ENCODE measurements around the gene TSPYL2. TPM values are rescaled to one million over a fixed set of nuclear protein-coding genes. Genes with fewer than 3 reads are reported as not detected.

The TSPYL2 gene
- total and polyA plus RNA-seq, 2 donors (not counting 1 experiment from before 2014, with no cell fraction given): 101 to 126 TPM

DNA sequence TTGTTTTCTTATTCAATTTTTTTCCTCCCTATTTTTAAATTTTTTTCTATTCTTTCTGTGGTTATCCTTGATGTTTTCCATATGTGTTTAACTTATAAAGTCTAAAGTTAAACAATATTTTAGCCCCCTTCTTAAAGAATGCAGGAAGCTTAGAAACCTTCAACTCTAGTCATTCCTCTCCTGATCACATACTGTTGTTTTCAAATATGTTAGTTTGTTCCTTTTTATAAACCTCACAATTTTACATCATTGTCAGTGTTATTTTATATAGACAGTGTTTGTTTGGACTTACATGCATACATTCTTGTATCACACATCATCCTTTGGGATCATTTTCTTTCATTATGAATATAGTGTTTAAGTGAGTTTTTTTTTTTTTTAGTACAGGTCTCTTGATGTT, 43.3 kb downstream of the TSPYL2 start:
- POLR2A ChIA-PET: no interaction called here
- Histone ChIP-seq H3K27ac (ENCODE audit: low read length in 2 of 2) (no peak overlapping the region), H3K4me3 (ENCODE audit: control extremely low read depth in 1 of 5, extremely low read depth in 1 of 5, insufficient read depth in 1 of 5, low read depth in 2 of 5, low read length in 4 of 5) (no peak overlapping the region), H3K27me3 (replicated peaks in 1 of 4; ENCODE audit: control extremely low read depth in 1 of 4, control insufficient read depth in 3 of 4, insufficient read depth in 4 of 4, low read length in 3 of 4) (no peaks in the 10 kb centered on the region), H2AFZ (ENCODE audit: insufficient read depth, low read depth, low read length, poor library complexity, severe bottlenecking) (no peak overlapping the region), H3K9ac (ENCODE audit: low read length) (no peak overlapping the region), H3K79me2 (ENCODE audit: control insufficient read depth, insufficient read depth, low read length) (peaks cover 12% of the 10 kb centered on the region), H3K4me2 (replicated peaks; ENCODE audit: low read depth, low read length, poor library complexity, severe bottlenecking) (no peak overlapping the region), H3K36me3 (replicated peaks in 1 of 2; ENCODE audit: control extremely low read depth in 1 of 2, control insufficient read depth in 1 of 2, extremely low read depth in 1 of 2, insufficient read depth in 2 of 2, low read length in 1 of 2) (no peaks in the 10 kb centered on the region), H4K20me1 (ENCODE audit: control insufficient read depth, insufficient read depth, low read length, poor library complexity, severe bottlenecking) (no peaks in the 10 kb centered on the region), H3K9me3 (ENCODE audit: control extremely low read depth in 1 of 3, control insufficient read depth in 2 of 3, insufficient read depth in 1 of 3, low read length in 2 of 3) (peaks cover 0 to 1% (median 0%) of the 10 kb centered on the region in 3 donors), H3K4me1 (ENCODE audit: control insufficient read depth in 2 of 2, insufficient read depth in 2 of 2, low read length in 2 of 2) (no peaks in the 10 kb centered on the region)
- TF ChIP-seq EZH2 (IDR thresholded peaks at IDR 0.05; ENCODE audit: borderline replicate concordance, insufficient read depth, low read depth, low read length, poor library complexity, severe bottlenecking): no peak
- no peak for TF ChIP-seq CTCF (IDR thresholded peaks at IDR 0.05)
- no peaks in the 10 kb centered on the region for H3K27me3 Mint-ChIP-seq
- no peak for ATAC-seq (ENCODE audit: low read depth)
- H3K4me1 Mint-ChIP-seq: no peaks in the 10 kb centered on the region
- DNase-seq: no peak
- H3K27ac Mint-ChIP-seq: no peak overlapping the region
- intact Hi-C loops (cut with micrococcal nuclease): no loop called here
- CTCF ChIA-PET: no interaction called here
- no peak overlapping the region for H3K4me3 Mint-ChIP-seq
- no peaks in the 10 kb centered on the region for H3K9me3 Mint-ChIP-seq (ENCODE audit: insufficient read depth)

DNA sequence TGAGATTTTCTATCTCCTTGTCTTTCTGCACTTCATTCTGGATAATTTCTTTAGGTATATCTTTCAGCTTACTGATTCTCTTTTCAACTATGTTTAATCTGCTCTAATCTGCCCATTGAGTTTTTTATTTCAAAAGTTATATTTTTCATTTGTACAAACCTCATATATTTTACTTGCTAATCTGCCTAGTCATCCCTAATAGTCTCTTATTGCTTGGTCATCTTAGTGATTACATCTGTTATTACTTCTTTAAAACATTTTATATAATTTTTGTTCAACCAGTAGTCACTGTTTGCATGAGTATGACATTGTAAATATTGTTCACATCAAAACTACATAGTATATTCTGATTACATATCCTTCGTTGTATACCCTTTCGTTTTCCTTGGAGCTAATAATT, 44.2 kb downstream of the TSPYL2 start:
- intact Hi-C loops (cut with micrococcal nuclease): no loop called here
- Histone ChIP-seq H3K9ac (ENCODE audit: low read length) (no peak overlapping the region), H2AFZ (ENCODE audit: insufficient read depth, low read depth, low read length, poor library complexity, severe bottlenecking) (no peak overlapping the region), H3K4me3 (ENCODE audit: control extremely low read depth in 1 of 5, extremely low read depth in 1 of 5, insufficient read depth in 1 of 5, low read depth in 2 of 5, low read length in 4 of 5) (no peak overlapping the region), H3K27me3 (replicated peaks in 1 of 4; ENCODE audit: control extremely low read depth in 1 of 4, control insufficient read depth in 3 of 4, insufficient read depth in 4 of 4, low read length in 3 of 4) (no peaks in the 10 kb centered on the region), H3K36me3 (replicated peaks in 1 of 2; ENCODE audit: control extremely low read depth in 1 of 2, control insufficient read depth in 1 of 2, extremely low read depth in 1 of 2, insufficient read depth in 2 of 2, low read length in 1 of 2) (no peaks in the 10 kb centered on the region), H3K9me3 (ENCODE audit: control extremely low read depth in 1 of 3, control insufficient read depth in 2 of 3, insufficient read depth in 1 of 3, low read length in 2 of 3) (peaks cover 0 to 1% (median 0%) of the 10 kb centered on the region in 3 donors), H4K20me1 (ENCODE audit: control insufficient read depth, insufficient read depth, low read length, poor library complexity, severe bottlenecking) (no peaks in the 10 kb centered on the region), H3K4me2 (replicated peaks; ENCODE audit: low read depth, low read length, poor library complexity, severe bottlenecking) (no peak overlapping the region), H3K4me1 (ENCODE audit: control insufficient read depth in 2 of 2, insufficient read depth in 2 of 2, low read length in 2 of 2) (no peaks in the 10 kb centered on the region), H3K79me2 (ENCODE audit: control insufficient read depth, insufficient read depth, low read length) (peaks cover 14% of the 10 kb centered on the region), H3K27ac (ENCODE audit: low read length in 2 of 2) (no peak overlapping the region)
- no peak overlapping the region for H3K4me3 Mint-ChIP-seq
- POLR2A ChIA-PET: no interaction called here
- no peaks in the 10 kb centered on the region for H3K27me3 Mint-ChIP-seq
- no CpG with 5 or more reads among the region's 2 CpGs for WGBS (ENCODE audit: insufficient coverage)
- no peaks in the 10 kb centered on the region for H3K4me1 Mint-ChIP-seq
- no peaks in the 10 kb centered on the region for H3K9me3 Mint-ChIP-seq (ENCODE audit: insufficient read depth)
- H3K27ac Mint-ChIP-seq: no peak overlapping the region
- DNase-seq: no peak
- CTCF ChIA-PET: no interaction called here
- TF ChIP-seq CTCF (IDR thresholded peaks at IDR 0.05) (no peak), EZH2 (IDR thresholded peaks at IDR 0.05; ENCODE audit: borderline replicate concordance, insufficient read depth, low read depth, low read length, poor library complexity, severe bottlenecking) (no peak)
- no peak for ATAC-seq (ENCODE audit: low read depth)
